Hematopoietic multipotent progenitor cell treated with erythropoietin and hydrocortisone succinate and interleukin-3 and kit ligand, for 8 days (in vitro differentiated cells): ENCODE results near the gene ACP4.

Experiments
- DNase-seq: peaks from one replicate; pipeline ENCODE4 v3.0.0-alpha.2; 2015

Gene ACP4

GRCh38 chr19:50823389-50824042 is 33.3 kb downstream of the ACP4 start, which contains the start of gene KLK1:
Gene KLK1, minus strand, starts transcription at chr19:50823787. Its CDS starts 39 bp downstream, at chr19:50823748.
- no peak for DNase-seq

GRCh38 chr19:50826492-50827240 is 36.5 kb downstream of the ACP4 start:
- no peak for DNase-seq

GRCh38 chr19:50827476-50827875 is 37.3 kb downstream of the ACP4 start:
- no peak for DNase-seq

GRCh38 chr19:50829801-50830200 is 39.6 kb downstream of the ACP4 start:
- DNase-seq: no peak

GRCh38 chr19:50830266-50831025 is 40.2 kb downstream of the ACP4 start:
- no peak for DNase-seq

GRCh38 chr19:50831026-50831396 is 40.8 kb downstream of the ACP4 start:
- DNase-seq: no peak

- no peak for DNase-seq
Observed at GRCh38 chr19:50832666-50833065, 42.5 kb downstream of the ACP4 start.

GRCh38 chr19:50833117-50833801 is 43.0 kb downstream of the ACP4 start, which contains the start of gene KLK15:
Gene KLK15, minus strand, starts transcription at chr19:50833574. Its CDS starts 2,082 bp downstream, at chr19:50831492.
- no peak for DNase-seq

- no peak for DNase-seq
Observed at GRCh38 chr19:50833802-50834167, 43.6 kb downstream of the ACP4 start.

GRCh38 chr19:50835103-50835784 is 45.0 kb downstream of the ACP4 start:
- no peak for DNase-seq

GRCh38 chr19:50835785-50836542 is 45.7 kb downstream of the ACP4 start:
- peak; percentile 49 for DNase-seq

- DNase-seq: no peak
Observed at GRCh38 chr19:50836543-50837195, 46.5 kb downstream of the ACP4 start.

- DNase-seq: no peak
Observed at GRCh38 chr19:50837300-50837699, 47.1 kb downstream of the ACP4 start.

GRCh38 chr19:50838239-50838638 is 48.0 kb downstream of the ACP4 start:
- DNase-seq: peak; percentile 15

GRCh38 chr19:50839712-50840655 is 49.8 kb downstream of the ACP4 start:
- DNase-seq: no peak

GRCh38 chr19:50842130-50842529 is 51.9 kb downstream of the ACP4 start:
- DNase-seq: no peak

- DNase-seq: no peak
Observed at GRCh38 chr19:50843205-50843604, 53.0 kb downstream of the ACP4 start.

GRCh38 chr19:50843701-50844221 is 53.5 kb downstream of the ACP4 start:
- DNase-seq: no peak

GRCh38 chr19:50844296-50844935 is 54.2 kb downstream of the ACP4 start:
- no peak for DNase-seq
